AG04450 (cell line): Measurements from ENCODE around the gene CYSTM1. TPM values are rescaled to one million over a fixed set of nuclear protein-coding genes. Genes with fewer than 3 reads are reported as not detected.

ENCODE experiments used
- CTCF ChIA-PET: fragments of 300-600, 350-600 bp; formaldehyde crosslinking; extraction: SDS; loops from one replicate; lab custom pipeline; 2022; ENCODE audit warnings: antibody characterized with exemption, inconsistent platforms; lab: Charles Lee
- POLR2A ChIA-PET: fragments of 350-600 bp; formaldehyde crosslinking; extraction: SDS; loops from one replicate; lab custom pipeline; 2021; ENCODE audit warnings: antibody characterized with exemption, inconsistent platforms; lab: Yijun Ruan, JAX
- DNase-seq: peaks from one replicate; pipeline ENCODE4 v3.0.0-alpha.2; 2011; ENCODE audit warnings: low read depth, low spot score
- H3K27ac ChIP-seq: one replicate; pipeline ENCODE4 v1.5.1; 2012; ENCODE audit warnings: low read depth, low read length, control low read depth
- H3K27me3 ChIP-seq: one replicate; pipeline ENCODE4 v1.6.0; 2012; ENCODE audit warnings: low read length; ENCODE audit not compliant: control insufficient read depth, insufficient read depth
- H3K4me3 ChIP-seq: 2 replicates; pipeline ENCODE4 v1.5.1; 2011; ENCODE audit warnings: mild to moderate bottlenecking, low read depth, low read length, control low read depth
- H3K9me3 ChIP-seq: 2 replicates; pipeline ENCODE4 v1.5.1; 2012; ENCODE audit warnings: low read length; ENCODE audit not compliant: control insufficient read depth, insufficient read depth
- CTCF ChIP-seq: IDR thresholded peaks from 2 replicates; pipeline ENCODE4 v1.5.1; 2011; ENCODE audit warnings: low read depth, low read length, control low read depth, inconsistent platforms
- polyA minus RNA-seq: library from RNA; depleted of rRNA, polyadenylated mRNA; stranded (reverse); fragments of >200 nt; gene quantifications from 2 replicates; pipeline ENCODE4 v1.2.3, GENCODE V29; 2011; rRNA and poly(A)+ RNA removed
- polyA plus RNA-seq: library from polyadenylated mRNA; depleted of rRNA; stranded (reverse); fragments of >200 nt; gene quantifications from 2 replicates; pipeline ENCODE4 v1.2.3, GENCODE V29; 2011; rRNA removed

Gene CYSTM1
- polyA plus RNA-seq: 13.1 and 14.9 TPM in 2 replicates
- polyA minus RNA-seq: 10.2 and 13.6 TPM in 2 replicates

- H3K27me3 ChIP-seq: no peaks in the 10 kb centered on the region
- ChIA-PET CTCF (interaction anchor here (1.0 kb wide), 1 partner anchor 184 kb away, joined by 4 read pairs; no protein-coding TSS in a partner anchor), POLR2A (interaction anchor here (0.6 to 1.1 kb wide), 3 partner anchors 19 to 172 kb away, joined by 3 to 7 read pairs (median 3); partner anchors contain the start of gene HBEGF)
- peak; percentile 78 for DNase-seq
- no peak for TF ChIP-seq CTCF
- peak within 1 kb of the TSS; percentile 73 for H3K27ac ChIP-seq
- no peaks in the 10 kb centered on the region; the same call in 1 of the 2 replicates for H3K9me3 ChIP-seq
- H3K4me3 ChIP-seq: peak within 1 kb of the TSS; percentile 80
These were observed at the start of gene CYSTM1 for GRCh38 chr5:140174465-140175366. Gene CYSTM1, plus strand, starts transcription at chr5:140175188. Its CDS starts 19,278 bp downstream, at chr5:140194466.

GRCh38 chr5:140125637-140126036, 49.4 kb upstream of the CYSTM1 start, which contains the start of gene IGIP:
Gene IGIP, plus strand, starts transcription at chr5:140125937. Its CDS starts 2,540 bp downstream, at chr5:140128477.
- TF ChIP-seq CTCF: no peak
- CTCF ChIA-PET: interaction anchor here (4.5 kb wide), 1 partner anchor 19 kb away, joined by 37 read pairs; no protein-coding TSS in a partner anchor

GRCh38 chr5:140126315-140127012, 48.5 kb upstream of the CYSTM1 start:
- no peak for TF ChIP-seq CTCF
- Histone ChIP-seq H3K27ac (no peak overlapping the region), H3K27me3 (no peaks in the 10 kb centered on the region), H3K4me3 (no peak overlapping the region), H3K9me3 (no peaks in the 10 kb centered on the region)
- DNase-seq: no peak
- POLR2A ChIA-PET: no interaction called here
- CTCF ChIA-PET: interaction anchor here (4.5 kb wide), 1 partner anchor 18 kb away, joined by 37 read pairs; no protein-coding TSS in a partner anchor

More at GRCh38 chr5:140125637-140126036, 49.4 kb upstream of the CYSTM1 start, which contains the start of gene IGIP:
- Histone ChIP-seq H3K4me3 (no peak within 1 kb of the TSS), H3K9me3 (no peaks in the 10 kb centered on the region), H3K27ac (no peak within 1 kb of the TSS), H3K27me3 (no peaks in the 10 kb centered on the region)
- POLR2A ChIA-PET: no interaction called here
- DNase-seq: no peak

- Histone ChIP-seq H3K27ac (no peak overlapping the region), H3K9me3 (no peaks in the 10 kb centered on the region), H3K27me3 (no peaks in the 10 kb centered on the region), H3K4me3 (no peak overlapping the region)
- no peak for TF ChIP-seq CTCF
- ChIA-PET POLR2A (no interaction called here), CTCF (interaction anchor here (4.5 kb wide), 1 partner anchor 16 kb away, joined by 37 read pairs; no protein-coding TSS in a partner anchor)
- no peak for DNase-seq
These were observed 46.6 kb upstream of the CYSTM1 start for GRCh38 chr5:140128376-140128775.
